Keratinocyte (primary cell): Measurements from ENCODE around the gene STK11IP.

ENCODE experiments used
- CTCF ChIP-seq, 3 experiments: IDR thresholded peaks in 1 of 3; conservative IDR thresholded peaks in 1 of 3; optimal IDR thresholded peaks in 1 of 3; 2 replicates in 2 of 3; 3 replicates in 1 of 3; pipeline versions ENCODE3 to v1.5.1; 2011; ENCODE audit warnings: low read length in 3 of 3, mild to moderate bottlenecking in 3 of 3, moderate library complexity in 2 of 3, control low read depth in 1 of 3, inconsistent platforms in 1 of 3; ENCODE audit not compliant: insufficient read depth in 2 of 3; ENCODE audit errors: extremely low read depth in 1 of 3
- EZH2 ChIP-seq: IDR thresholded peaks from one replicate; pipeline ENCODE4 v1.6.1; 2012; ENCODE audit warnings: inconsistent platforms, mild to moderate bottlenecking, low read length, moderate library complexity

GRCh38 chr2:219661955-219662395 is 64.3 kb downstream of the STK11IP start:
- TF ChIP-seq EZH2 (no peak), CTCF (optimal IDR thresholded peaks at IDR 0.05 in 1 of 3, IDR thresholded peaks at IDR 0.05 in 1 of 3, conservative IDR thresholded peaks at IDR 0.05 in 1 of 3; ENCODE audit: extremely low read depth in 1 of 3, insufficient read depth in 2 of 3, low read length in 3 of 3) (no peak)
